Measurements from ENCODE around the gene SLC35G1.
A peak's percentile ranks its signal among the peaks of the same experiment; 100 is the strongest.

Gene SLC35G1

GRCh38 chr10:93879273-93879672 is 14.5 kb upstream of the SLC35G1 start:
- TF ChIP-seq CTCF (IDR thresholded peaks at IDR 0.05; ENCODE audit: low read depth, low read length) = no peak
- no peak overlapping the region for H3K4me3 ChIP-seq (ENCODE audit: low read depth, low read length)
- DNase-seq (ENCODE audit: low read depth, low spot score) = no peak
- in situ Hi-C loops (cut with HindIII; ENCODE audit: low sequenced_read_pairs) = no loop called here

- peak overlapping the region; percentile 63 for H3K4me3 ChIP-seq (ENCODE audit: low read depth, low read length)
- TF ChIP-seq CTCF (IDR thresholded peaks at IDR 0.05; ENCODE audit: low read depth, low read length) = no peak
- DNase-seq (ENCODE audit: low read depth, low spot score) = no peak
- in situ Hi-C loops (cut with HindIII; ENCODE audit: low sequenced_read_pairs) = no loop called here
These were observed 969 bp downstream of the SLC35G1 start for GRCh38 chr10:93894516-93895378.

GRCh38 chr10:93897070-93897780 is 3.4 kb downstream of the SLC35G1 start:
- DNase-seq (ENCODE audit: low read depth, low spot score) = no peak
- H3K4me3 ChIP-seq (ENCODE audit: low read depth, low read length) = no peak overlapping the region
- in situ Hi-C loops (cut with HindIII; ENCODE audit: low sequenced_read_pairs) = no loop called here
- TF ChIP-seq CTCF (IDR thresholded peaks at IDR 0.05; ENCODE audit: low read depth, low read length) = no peak

- DNase-seq (ENCODE audit: low read depth, low spot score) = no peak
- H3K4me3 ChIP-seq (ENCODE audit: low read depth, low read length) = no peak overlapping the region
- in situ Hi-C loops (cut with HindIII; ENCODE audit: low sequenced_read_pairs) = no loop called here
- no peak for TF ChIP-seq CTCF (IDR thresholded peaks at IDR 0.05; ENCODE audit: low read depth, low read length)
These were observed 5.3 kb downstream of the SLC35G1 start for GRCh38 chr10:93899109-93899508.

GRCh38 chr10:93903051-93903450 is 9.3 kb downstream of the SLC35G1 start:
- DNase-seq (ENCODE audit: low read depth, low spot score) = no peak
- TF ChIP-seq CTCF (IDR thresholded peaks at IDR 0.05; ENCODE audit: low read depth, low read length) = no peak
- H3K4me3 ChIP-seq (ENCODE audit: low read depth, low read length) = no peak overlapping the region
- in situ Hi-C loops (cut with HindIII; ENCODE audit: low sequenced_read_pairs) = no loop called here

- in situ Hi-C loops (cut with HindIII; ENCODE audit: low sequenced_read_pairs) = no loop called here
These were observed 11.1 kb downstream of the SLC35G1 start for GRCh38 chr10:93904901-93905300.

More at GRCh38 chr10:93904901-93905300, 11.1 kb downstream of the SLC35G1 start:
- H3K4me3 ChIP-seq (ENCODE audit: low read depth, low read length) = no peak overlapping the region
- TF ChIP-seq CTCF (IDR thresholded peaks at IDR 0.05; ENCODE audit: low read depth, low read length) = no peak
- DNase-seq (ENCODE audit: low read depth, low spot score) = no peak

Measured in astrocyte of the spinal cord (primary cell).